T-helper 1 cell treated with Interleukin-12 subunit alpha and Interleukin-12 subunit beta and Interleukin-4 antibody, amounts not matched to agents 30 μg/mL and 1 μg/mL, for 36 hours (primary cell): ENCODE results near the gene FUS.

ENCODE experiments used
- H3K27ac Mint-ChIP-seq: one replicate; pipeline ENCODE4 v1.8.0; 2021; ENCODE audit warnings: mild to moderate bottlenecking, mixed read lengths
- H3K27me3 Mint-ChIP-seq: one replicate; pipeline ENCODE4 v1.8.0; 2021; ENCODE audit warnings: low read depth, mixed read lengths
- H3K36me3 Mint-ChIP-seq: one replicate; pipeline ENCODE4 v1.8.0; 2021; ENCODE audit warnings: low read depth, mixed read lengths
- H3K4me1 Mint-ChIP-seq: one replicate; pipeline ENCODE4 v1.8.0; 2021; ENCODE audit warnings: low read depth, mixed read lengths
- H3K4me3 Mint-ChIP-seq: one replicate; pipeline ENCODE4 v1.8.0; 2021; ENCODE audit warnings: mild to moderate bottlenecking, moderate library complexity, mixed read lengths
- H3K9me3 Mint-ChIP-seq: one replicate; pipeline ENCODE4 v1.8.0; 2021; ENCODE audit warnings: mixed read lengths

FUS gene

DNA sequence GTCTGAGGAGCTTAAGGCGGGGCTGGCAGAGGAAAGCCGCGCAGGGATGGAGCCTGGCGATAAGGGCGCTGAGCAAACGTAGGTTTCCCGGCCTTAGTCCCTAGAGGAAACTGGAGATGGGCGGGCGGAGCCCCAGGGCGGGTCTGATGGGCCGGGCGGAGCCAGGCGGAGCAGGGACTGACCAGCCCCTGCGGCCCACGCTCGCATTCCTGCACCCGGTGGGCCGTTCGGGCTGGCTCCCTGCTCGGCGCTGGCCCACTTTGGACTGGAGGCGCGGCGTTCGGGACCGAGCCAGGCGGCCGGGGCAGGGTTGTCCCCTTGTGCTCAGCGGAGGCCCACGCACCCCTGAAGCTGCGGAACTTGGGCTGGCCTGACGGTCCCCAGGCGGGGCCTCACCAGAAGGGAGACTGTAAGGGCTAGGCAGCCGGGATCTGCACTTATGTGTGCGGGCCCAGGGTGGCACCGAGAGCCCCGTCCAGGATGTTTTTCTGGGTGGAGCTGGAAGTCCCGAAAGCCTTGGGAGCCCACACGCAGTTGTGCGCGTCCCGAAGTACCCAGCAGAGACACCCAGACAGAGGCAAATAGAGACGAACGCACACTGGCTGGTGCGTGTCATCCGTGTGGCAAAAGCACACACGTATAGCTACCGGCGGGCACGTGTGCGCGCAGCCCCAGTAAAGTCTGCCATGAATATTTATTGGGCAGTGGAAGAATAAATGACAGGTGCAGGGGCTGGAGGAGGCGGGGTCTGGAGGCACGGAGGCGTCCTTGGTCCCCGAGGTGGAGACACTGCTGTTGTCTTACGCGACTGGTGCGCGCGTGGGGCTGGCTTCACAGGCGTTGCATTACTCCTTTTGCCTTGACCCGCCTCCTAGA is 35.6 kb downstream of the FUS start:
- Mint-ChIP-seq H3K27me3 (peaks cover 40% of the 10 kb centered on the region), H3K27ac (no peak overlapping the region), H3K9me3 (no peaks in the 10 kb centered on the region), H3K4me1 (peaks cover 20% of the 10 kb centered on the region), H3K36me3 (no peaks in the 10 kb centered on the region), H3K4me3 (peak overlapping the region; percentile 82)

DNA sequence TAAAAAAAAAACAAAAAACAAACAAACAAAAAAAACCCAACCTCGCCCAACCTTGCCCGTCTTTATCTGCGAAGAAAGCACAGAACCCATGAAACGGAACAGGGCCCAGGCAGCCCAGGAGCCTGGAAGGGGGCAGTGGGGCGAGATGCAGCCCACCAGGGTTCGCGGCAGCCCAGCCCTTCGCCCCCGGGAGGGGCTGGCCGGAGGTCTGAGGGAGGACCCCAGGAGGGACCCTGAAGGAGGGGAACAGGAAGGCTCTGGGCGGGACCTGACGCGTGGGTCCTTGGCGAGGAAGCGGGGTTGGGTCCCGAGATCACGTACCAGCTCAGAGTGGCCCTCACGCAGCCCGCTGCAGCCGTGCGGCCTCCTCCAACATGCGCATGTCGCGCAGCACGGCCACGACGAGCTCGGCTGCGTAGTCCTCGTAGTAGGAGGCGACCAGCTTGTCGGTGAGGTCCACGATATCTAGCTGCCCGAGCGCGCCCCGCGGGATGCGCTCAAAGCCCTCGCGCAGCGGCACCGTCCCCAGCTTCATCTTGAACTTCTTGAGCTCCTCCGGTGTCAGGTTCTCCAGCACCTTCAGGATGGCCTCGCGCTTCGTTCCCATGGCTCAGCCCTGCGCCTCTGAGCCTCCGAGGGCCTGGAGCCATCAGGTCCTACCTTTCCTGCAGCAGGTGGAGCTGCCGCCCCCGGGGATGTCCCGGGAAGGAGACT is 36.6 kb downstream of the FUS start, which contains the start of gene PYDC1:
Gene PYDC1, minus strand, starts transcription at position 714 of the 714 bp plus-strand sequence. Its CDS starts 107 bp downstream, at position 607.
- H3K4me1 Mint-ChIP-seq = peaks cover 19% of the 10 kb centered on the region
- peaks cover 50% of the 10 kb centered on the region for H3K27me3 Mint-ChIP-seq
- H3K27ac Mint-ChIP-seq = no peak within 1 kb of the TSS
- no peaks in the 10 kb centered on the region for H3K36me3 Mint-ChIP-seq
- no peaks in the 10 kb centered on the region for H3K9me3 Mint-ChIP-seq
- H3K4me3 Mint-ChIP-seq = peak within 1 kb of the TSS; percentile 82

DNA sequence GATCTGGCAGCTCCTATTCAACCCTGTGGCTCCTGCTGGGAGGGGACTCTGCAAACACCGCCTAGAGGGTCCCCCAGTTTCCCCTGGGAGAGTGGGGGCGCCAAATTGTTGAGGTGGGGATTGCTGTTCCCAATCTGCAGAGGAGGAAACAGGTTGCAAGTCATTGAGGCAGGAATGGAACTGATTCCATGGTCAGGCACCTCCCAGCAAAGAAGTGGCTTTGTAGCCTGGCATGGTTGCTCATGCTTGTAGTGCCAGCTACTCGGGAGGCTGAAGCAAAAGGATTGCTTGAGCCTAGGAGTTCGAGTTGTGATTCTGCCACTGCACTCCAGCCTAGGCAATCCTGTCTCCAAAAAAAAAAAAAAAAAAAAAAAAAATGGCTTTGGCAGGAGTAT is 37.2 kb downstream of the FUS start:
- Mint-ChIP-seq H3K4me3 (peak overlapping the region; percentile 73), H3K4me1 (peaks cover 16% of the 10 kb centered on the region), H3K9me3 (no peaks in the 10 kb centered on the region), H3K36me3 (no peaks in the 10 kb centered on the region), H3K27ac (no peak overlapping the region), H3K27me3 (peaks cover 54% of the 10 kb centered on the region)

DNA sequence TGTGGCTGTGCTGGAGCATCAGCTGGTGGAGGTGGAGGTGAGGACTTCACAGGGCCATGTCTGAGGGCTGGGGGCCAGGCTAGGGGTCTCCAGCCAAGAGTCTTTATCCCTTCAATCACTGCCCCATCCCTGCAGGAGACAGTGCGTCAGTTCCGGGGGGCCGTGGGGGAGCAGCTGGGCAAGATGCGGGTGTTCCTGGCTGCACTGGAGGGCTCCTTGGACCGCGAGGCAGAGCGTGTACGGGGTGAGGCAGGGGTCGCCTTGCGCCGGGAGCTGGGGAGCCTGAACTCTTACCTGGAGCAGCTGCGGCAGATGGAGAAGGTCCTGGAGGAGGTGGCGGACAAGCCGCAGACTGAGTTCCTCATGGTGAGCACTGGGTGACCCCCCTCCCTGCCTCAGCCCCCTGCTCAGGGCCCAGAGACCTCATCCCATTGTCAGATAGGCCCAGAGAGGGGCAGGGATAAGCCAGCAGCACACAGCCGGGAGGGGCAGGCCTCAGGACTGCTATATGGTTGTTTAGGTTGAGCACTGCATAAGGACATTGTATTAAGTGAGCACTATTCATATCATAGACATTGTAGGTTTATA is 39.3 kb downstream of the FUS start:
- Mint-ChIP-seq H3K9me3 (no peaks in the 10 kb centered on the region), H3K27ac (no peak overlapping the region), H3K4me1 (peaks cover 13% of the 10 kb centered on the region), H3K36me3 (no peaks in the 10 kb centered on the region), H3K27me3 (peaks cover 51% of the 10 kb centered on the region), H3K4me3 (no peak overlapping the region)

DNA sequence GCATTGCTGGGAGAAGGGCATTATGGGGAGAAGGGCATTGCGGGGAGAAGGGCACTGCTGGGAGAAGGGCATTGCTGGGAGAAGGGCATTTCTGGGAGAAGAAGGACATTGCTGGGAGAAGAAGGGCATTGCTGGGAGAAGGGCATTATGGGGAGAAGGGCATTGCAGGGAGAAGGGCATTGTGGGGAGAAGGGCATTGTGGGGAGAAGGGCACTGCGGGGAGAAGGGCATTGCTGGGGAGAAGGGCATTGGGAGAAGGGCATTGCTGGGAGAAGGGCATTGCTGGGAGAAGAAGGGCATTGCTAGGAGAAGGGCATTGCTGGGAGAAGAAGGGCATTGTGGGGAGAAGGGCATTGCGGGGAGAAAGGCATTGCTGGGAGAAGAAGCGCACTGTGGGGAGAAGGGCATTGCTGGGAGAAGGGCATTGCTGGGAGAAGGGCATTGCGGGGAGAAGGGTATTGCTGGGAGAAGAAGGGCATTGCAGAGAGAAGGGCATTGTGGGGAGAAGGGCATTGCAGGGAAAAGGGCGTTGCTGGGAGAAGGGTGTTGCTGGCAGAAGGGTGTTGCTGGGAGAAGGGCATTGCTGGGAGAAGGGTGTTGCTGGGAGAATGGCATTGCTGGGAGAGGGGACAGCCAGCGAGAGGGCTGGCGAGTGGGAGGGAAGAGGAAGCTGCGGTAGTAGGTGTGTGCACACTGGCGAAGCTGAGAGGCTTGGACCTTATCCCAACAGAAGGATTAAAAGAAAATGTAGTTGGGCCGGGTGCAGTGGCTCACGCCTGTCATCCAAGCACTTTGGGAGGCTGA is 41.6 kb downstream of the FUS start:
- no peak overlapping the region for H3K27ac Mint-ChIP-seq
- H3K4me3 Mint-ChIP-seq = no peak overlapping the region
- H3K36me3 Mint-ChIP-seq = no peaks in the 10 kb centered on the region
- peaks cover 7% of the 10 kb centered on the region for H3K4me1 Mint-ChIP-seq
- no peaks in the 10 kb centered on the region for H3K9me3 Mint-ChIP-seq
- H3K27me3 Mint-ChIP-seq = peaks cover 40% of the 10 kb centered on the region

DNA sequence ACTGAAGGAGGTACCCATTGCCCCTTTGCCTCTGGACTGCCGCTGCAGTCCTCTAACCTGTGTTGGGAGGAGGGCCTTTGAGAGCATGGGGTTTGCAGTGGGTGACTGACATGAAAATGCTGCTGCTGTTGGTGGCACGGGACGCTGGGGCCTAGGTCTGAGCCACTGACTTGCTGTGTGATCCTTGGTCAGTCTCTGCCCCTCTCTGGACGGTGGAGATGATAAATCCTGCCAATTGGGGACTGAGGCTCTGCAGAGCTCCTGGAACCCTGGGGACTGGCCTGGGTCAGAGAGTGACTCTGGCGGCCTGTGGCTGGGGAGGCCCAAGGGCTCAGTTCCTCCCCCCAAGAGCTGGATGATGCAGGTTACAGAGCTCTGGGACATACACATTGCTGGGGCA is 43.1 kb downstream of the FUS start:
- Mint-ChIP-seq H3K4me3 (no peak overlapping the region), H3K9me3 (no peaks in the 10 kb centered on the region), H3K36me3 (no peaks in the 10 kb centered on the region), H3K27me3 (peaks cover 27% of the 10 kb centered on the region), H3K27ac (no peak overlapping the region), H3K4me1 (peaks cover 2% of the 10 kb centered on the region)

DNA sequence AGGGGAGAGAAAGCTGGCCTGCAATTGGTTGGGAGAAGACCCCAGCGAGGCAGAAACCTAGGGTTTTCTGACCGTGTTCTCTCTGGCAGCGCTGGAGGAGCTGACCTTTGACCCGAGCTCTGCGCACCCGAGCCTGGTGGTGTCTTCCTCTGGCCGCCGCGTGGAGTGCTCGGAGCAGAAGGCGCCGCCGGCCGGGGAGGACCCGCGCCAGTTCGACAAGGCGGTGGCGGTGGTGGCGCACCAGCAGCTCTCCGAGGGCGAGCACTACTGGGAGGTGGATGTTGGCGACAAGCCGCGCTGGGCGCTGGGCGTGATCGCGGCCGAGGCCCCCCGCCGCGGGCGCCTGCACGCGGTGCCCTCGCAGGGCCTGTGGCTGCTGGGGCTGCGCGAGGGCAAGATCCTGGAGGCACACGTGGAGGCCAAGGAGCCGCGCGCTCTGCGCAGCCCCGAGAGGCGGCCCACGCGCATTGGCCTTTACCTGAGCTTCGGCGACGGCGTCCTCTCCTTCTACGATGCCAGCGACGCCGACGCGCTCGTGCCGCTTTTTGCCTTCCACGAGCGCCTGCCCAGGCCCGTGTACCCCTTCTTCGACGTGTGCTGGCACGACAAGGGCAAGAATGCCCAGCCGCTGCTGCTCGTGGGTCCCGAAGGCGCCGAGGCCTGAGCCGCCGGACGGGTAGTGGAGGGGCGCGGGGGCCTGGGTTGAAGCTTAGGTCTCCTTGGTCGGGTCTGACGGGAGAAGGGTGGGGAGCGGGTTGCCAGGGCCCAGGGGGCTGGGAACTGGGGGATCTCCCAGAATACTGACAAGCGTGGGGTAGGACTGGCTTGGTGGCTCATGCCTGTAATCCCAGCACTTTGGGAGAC is 44.4 kb downstream of the FUS start:
- no peaks in the 10 kb centered on the region for H3K36me3 Mint-ChIP-seq

DNA sequence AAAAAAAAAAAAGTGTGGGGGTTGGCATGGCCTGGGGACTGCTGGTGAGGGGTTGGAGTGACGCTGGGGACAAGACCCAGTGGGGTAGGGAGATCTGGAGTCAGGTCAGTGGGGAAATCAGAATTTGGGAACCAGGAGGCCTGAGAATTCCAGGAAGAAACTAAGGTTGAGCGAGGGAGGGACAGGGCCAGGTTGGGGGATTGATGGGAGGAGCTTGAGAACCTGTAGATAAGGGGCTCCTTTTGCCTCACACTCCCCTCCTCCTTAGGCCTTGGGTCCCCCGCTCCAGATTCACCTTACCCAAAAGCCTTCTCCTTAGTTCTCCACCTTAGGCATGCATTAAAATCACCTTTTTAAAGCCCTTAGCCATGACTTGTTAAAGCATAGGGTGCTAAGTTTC is 45.3 kb downstream of the FUS start:
- Mint-ChIP-seq H3K36me3 (no peaks in the 10 kb centered on the region), H3K4me1 (peaks cover 4% of the 10 kb centered on the region), H3K9me3 (no peaks in the 10 kb centered on the region), H3K4me3 (no peak overlapping the region), H3K27ac (no peak overlapping the region), H3K27me3 (peaks cover 15% of the 10 kb centered on the region)

More for the DNA sequence above, 44.4 kb downstream of the FUS start:
- H3K4me1 Mint-ChIP-seq = peaks cover 4% of the 10 kb centered on the region
- H3K4me3 Mint-ChIP-seq = no peak overlapping the region
- H3K27ac Mint-ChIP-seq = no peak overlapping the region
- H3K9me3 Mint-ChIP-seq = no peaks in the 10 kb centered on the region
- H3K27me3 Mint-ChIP-seq = peaks cover 15% of the 10 kb centered on the region

DNA sequence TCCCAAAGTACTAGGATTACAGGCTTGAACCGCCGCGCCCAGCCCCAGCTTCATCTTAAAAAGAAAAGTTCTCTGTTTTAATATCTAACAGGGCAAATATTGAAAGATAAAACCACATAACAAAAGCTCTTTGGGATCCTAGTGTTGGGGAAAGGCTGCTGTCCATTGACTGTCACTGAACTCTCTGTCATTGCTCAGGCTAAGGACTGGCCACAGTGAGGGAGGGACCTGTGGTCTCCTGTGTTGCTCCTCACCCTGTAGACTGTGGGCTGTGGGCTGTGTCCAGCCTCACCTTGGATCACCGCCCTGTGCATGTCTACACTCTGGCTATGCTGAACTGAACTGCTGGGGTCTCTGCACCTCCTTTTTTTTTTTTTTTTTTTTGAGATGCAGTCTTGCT is 48.3 kb downstream of the FUS start:
- Mint-ChIP-seq H3K4me1 (peaks cover 2% of the 10 kb centered on the region), H3K27me3 (no peaks in the 10 kb centered on the region), H3K36me3 (no peaks in the 10 kb centered on the region), H3K27ac (no peak overlapping the region), H3K4me3 (no peak overlapping the region), H3K9me3 (no peaks in the 10 kb centered on the region)

DNA sequence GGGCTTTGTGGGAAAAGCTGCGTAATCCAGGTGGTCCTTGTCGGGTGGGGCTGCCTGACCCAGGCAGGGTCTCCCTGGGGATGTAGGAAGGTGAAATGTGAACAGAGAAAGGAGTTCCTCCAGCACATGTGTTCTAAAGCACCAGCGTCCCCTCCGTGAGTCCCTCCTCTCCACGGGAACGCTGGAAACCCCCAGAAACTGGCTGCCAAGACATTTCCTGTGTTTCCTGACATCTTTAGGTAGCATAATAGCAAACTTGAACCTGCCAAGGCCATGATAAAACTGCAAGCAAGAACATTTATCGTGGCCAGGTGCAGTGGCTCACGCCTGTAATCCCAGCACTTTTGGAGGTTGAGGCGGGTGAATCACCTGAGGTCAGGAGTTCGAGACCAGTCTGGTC is 49.6 kb downstream of the FUS start:
- Mint-ChIP-seq H3K4me1 (peaks cover 2% of the 10 kb centered on the region), H3K27me3 (no peaks in the 10 kb centered on the region), H3K36me3 (peaks cover 3% of the 10 kb centered on the region), H3K9me3 (peaks cover 5% of the 10 kb centered on the region), H3K27ac (no peak overlapping the region), H3K4me3 (no peak overlapping the region)

DNA sequence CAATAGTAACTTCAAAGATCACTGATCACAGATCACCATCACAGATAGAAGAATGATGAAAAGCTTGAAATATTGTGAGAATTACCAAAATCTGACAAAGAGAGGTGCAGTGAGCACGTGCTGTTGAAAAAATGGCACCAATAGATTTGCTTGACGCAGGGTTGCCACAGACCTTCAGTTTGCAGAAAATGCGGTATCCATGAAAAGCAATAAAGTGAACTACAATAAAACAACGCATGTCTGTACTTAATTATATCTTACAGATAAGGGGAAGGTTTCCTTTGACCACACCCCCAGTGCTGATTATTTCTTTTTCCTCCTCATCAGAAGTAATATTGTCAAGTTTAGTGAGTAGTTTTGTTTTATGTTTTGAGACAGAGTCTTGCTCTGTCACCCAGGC is 58.1 kb downstream of the FUS start:
- H3K27me3 Mint-ChIP-seq = no peaks in the 10 kb centered on the region
- no peak overlapping the region for H3K27ac Mint-ChIP-seq
- peaks cover 12% of the 10 kb centered on the region for H3K9me3 Mint-ChIP-seq
- H3K4me1 Mint-ChIP-seq = peaks cover 4% of the 10 kb centered on the region
- peaks cover 3% of the 10 kb centered on the region for H3K36me3 Mint-ChIP-seq
- H3K4me3 Mint-ChIP-seq = no peak overlapping the region
